Mesenteric fat pad (tissue), 1 donor: Measurements from ENCODE around the gene SLC25A51. TPM values are rescaled to one million over a fixed set of nuclear protein-coding genes. Genes with fewer than 3 reads are reported as not detected.

Experiments
- DNase-seq: peaks from one replicate; pipeline ENCODE4 v3.0.0-alpha.2; 2020; ENCODE audit warnings: low spot score
- long read RNA-seq: library from polyadenylated mRNA; unstranded; transcript quantifications from one replicate; pipeline ENCODE4 v2.0.0, GENCODE V29; 2020
- total RNA-seq: library from RNA; stranded (reverse); fragmentation: NEBNext Ultra II Directional; extraction: Animal tissue kit (Norgen Biotek cat#: 25700); gene quantifications from one replicate; pipeline ENCODE4 v1.2.1, GENCODE V29; 2021
- donor health status: DM: yes; HTN: yes; CAD: no.

The SLC25A51 gene, protein sequence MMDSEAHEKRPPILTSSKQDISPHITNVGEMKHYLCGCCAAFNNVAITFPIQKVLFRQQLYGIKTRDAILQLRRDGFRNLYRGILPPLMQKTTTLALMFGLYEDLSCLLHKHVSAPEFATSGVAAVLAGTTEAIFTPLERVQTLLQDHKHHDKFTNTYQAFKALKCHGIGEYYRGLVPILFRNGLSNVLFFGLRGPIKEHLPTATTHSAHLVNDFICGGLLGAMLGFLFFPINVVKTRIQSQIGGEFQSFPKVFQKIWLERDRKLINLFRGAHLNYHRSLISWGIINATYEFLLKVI
- 59.2 TPM for total RNA-seq
- long read RNA-seq, transcript SLC25A51-203 (4 exons, 1,871 nt), result major isoform, 27 of 44 reads
- long read RNA-seq, partial matches to known transcripts, result 5 of 44 reads
- long read RNA-seq, other reads (novel, unspliced or antisense), result 9 of 44 reads

DNA sequence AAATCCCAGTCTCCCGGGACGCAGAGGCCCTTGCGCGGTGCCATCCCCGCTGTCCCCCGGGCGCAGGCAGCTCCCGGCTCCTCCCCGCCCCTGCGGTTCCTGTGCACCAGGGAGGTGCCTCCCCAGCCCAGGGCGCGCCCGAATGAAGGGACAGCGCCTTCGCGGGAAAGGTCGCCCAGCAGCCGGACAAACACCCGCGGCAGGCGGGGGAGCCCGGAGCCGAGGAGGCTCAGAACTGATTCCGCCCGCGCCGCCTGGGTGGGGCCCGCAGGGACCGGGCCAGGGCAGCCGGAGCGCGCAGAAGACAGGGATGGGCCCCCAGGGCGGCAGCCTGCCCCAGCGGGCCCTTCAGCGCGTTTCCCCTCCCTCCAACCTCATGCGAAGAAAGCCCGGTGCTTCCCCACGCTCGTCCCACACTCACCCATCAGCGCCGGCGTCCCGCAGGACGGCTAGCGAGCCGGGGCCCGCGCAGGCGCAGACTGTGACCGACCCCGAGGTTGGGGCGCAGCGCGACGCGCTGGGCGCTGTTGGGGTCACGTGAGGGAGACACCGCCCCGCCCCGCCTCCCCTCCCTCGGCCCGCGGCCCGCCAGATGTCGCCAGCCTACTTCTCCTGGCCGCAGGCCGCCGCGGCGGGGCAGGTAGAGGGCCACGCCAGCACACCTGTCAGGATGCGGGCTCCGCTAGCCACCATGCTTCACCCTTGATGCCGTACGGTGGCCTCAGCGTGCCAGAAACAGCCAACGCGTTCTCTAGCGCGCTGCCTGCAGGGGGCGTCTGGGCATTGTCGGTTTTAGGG lies at the start of gene SLC25A51:
SLC25A51 (minus strand) TSS at position 481 of the 798 bp plus-strand sequence. CDS start 15,577 bp downstream, outside the sequence.
- DNase-seq, result peak; percentile 96

DNA sequence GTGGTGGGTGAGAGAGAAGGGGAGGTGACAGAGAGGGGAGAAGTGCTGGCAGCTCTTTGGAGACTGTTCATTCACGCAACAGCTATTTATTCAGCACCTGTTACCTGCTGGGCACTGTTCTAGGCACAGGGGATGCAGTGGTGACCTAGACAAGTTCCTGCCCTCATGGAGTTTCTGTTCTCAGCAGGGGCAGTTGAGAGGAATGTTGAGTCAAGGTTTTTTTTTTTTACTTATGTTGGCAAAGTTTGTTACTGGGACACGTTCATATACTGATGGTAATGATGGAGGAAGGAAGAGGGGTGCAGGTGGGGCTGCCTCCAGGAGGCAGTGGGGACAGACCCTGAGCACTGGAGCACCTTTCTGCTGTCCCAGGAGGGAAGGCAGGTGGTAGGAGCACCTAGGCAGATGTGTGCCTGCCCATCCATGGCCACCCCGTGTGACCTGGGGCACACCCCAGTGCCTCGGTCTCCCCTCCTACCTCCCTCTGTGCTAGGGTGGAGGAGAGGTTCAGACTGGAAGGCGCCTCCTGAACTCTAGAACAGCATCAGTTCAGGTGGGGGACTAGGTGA lies 49.4 kb upstream of the SLC25A51 start:
- no peak for DNase-seq

DNA sequence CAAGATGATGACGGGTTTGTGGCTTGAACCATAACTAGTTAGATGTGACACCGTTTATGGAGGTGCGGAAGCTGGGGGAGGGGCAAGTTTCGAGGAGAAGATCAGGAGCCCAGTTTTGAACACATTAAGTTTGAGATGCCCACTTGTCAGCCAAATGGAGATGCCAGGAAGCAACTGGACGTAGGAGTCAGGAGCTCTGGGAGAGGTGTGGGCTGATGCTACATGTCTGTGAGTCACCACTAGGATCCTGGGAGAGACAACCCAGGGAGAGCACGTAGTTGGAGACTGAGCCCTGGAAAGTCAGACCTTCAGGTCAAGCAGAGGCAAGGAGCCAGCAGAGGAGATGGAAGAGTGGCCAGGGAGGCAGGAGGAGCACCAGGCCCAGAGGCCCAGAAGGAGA lies 48.8 kb upstream of the SLC25A51 start:
- DNase-seq, result no peak

DNA sequence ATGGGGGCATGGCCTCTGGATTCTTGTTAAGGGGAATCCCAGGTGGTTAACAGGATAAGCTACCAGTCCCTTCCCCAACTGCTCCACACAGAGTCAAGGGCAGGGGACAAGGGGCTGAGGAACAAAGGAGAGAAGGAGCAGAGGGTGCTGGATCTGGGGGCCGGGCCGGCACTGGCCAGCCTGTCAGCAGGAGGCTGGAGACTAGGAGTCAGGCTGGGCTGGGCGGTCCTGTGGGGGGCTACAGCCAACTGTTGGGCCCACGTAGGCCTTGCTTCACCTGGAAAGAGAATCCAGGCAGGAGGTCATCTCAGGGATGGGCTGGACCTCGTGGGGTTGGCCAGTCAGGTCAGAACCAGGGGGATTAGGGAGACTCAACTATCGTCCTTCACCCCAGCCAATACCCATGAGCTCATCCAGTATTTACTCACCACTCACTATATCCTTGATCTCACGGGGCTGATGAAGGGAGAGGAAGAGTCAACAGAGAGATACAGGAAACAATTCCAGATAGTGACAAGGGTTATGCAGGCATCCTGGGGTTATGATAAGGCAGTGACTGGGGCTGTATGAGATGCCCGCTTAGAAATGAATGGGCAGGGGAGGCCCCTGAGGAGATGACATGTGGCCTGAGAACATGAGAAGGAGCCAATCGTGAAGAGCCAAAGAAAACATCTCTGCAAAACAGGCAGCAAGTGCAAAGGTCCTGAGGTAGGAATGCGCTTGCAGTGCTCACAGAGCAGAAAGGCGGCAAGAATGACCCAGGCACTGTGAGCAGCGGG lies 47.9 kb upstream of the SLC25A51 start:
- no peak for DNase-seq

DNA sequence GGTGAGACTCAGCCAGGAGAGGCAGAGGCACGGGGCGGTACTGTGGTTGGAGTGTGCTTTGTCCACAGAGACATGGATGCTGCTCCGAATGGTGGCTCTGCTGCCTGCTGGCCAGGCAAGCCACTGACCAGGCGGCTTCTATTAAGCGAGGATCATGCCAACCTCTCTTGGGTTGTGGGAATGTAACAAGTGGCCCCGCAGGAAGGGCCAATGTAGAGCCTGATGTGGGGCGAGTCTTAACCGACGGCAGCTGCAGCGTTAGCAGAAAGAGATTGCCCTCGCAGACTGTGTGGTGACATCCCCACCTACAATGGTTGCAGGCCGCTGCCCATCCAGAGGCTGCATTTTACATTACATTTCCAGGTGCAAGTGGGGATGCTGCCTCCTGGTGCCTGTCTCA lies 46.6 kb upstream of the SLC25A51 start:
- no peak for DNase-seq

DNA sequence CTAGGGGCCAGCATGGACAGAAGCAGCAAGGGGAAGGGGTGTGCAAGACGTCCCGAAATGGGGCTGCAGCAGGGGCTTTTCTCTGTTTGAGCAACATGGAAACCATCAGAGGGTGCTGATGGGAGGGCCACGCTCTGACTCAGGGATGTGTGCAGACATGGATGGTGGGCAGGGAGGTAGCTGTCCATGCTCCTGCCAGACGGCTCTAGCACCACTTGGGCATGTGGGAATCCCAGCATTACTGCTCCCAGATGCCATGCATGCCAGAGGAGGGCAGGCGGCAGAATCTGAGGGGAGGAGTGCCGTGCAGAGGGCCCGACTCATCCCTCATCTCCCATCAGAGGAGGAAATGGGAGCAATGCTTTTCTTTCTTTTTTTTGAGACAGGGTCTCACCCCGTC lies 45.6 kb upstream of the SLC25A51 start:
- DNase-seq, result no peak

DNA sequence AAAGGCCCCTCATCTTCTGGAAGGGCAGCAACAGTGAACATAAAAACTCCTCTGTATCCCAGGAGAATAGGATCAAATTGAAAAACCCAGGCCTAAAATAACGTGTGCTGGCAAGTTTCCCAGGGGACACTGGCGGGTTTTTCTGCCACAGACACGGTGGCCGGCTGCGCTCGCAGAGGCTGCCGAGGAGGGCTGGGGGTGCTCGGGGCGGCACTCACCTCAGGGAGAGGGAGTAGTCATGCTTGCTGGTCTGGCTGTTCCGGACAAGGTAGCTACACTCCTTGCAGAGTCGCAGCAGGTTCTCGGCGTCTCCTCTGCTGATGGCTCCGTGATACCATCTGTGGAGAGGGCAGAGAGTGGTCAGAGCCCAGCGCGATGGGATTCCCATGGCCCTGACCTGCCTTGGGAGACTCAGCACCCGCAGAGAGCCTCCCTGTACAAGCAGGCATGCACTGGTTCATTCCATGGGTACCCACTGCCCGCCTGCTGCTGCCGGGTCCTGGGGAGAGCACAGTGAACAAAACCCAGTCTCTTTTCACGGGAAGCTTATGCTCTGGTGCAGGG lies 44.6 kb upstream of the SLC25A51 start:
- DNase-seq, result no peak

DNA sequence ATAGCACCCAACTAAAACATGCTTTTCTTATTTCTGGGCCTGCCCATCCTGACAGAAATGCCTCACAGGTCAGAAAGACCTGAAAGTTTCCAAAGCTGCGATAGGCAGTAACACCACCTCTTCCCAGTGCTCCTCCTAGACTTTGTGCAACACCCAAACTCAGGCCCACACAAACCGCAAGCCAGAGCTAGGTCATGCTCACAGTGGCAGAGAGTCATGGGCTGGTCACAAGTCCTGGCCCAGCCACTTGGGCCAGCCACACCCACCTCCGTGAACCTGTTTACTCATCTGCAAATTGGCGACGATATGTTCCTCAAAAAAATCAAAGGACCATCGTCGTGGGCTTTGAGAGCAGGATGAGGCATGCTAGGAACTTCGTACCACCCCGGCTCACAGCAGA lies 44.0 kb upstream of the SLC25A51 start:
- no peak for DNase-seq

DNA sequence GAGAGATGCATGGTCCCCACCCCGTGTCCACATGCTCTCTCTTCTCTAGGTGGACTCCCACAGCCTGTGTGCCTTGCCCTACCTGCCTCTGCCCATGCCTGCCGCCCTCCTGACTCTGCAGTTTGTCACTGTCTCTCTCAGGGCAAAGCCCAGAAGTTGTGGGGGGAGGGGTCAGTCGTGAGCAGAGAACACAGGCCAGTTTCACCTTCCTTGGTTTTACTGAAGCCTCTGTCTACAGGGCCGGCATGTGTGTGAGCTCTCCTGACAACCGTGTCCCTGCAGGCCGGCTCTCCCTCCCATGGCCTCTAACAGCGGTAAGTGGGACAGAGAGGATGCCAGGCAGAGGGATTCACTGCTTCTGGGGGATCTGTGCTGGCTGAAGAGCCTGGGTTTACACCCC lies 43.5 kb upstream of the SLC25A51 start:
- DNase-seq, result no peak

DNA sequence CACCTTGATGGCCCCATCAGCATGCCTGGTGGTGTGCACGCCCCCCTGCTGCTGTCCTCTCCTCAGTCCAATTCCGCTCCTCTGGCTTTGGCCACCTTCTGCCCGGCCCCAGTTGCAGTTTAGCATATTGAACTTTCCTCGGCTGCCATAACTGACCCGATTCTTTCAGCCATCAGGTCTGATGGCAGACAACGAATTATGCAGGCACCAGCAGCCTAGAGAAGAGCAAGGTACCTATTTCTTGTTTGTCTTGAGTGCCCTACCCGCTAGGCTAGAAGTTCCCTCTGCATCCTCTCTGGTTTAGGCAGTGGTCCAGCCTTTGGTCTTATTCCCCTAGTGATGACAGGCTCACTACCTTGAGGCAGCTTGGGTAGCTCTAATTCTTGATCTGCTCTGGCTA lies 43.0 kb upstream of the SLC25A51 start:
- no peak for DNase-seq

DNA sequence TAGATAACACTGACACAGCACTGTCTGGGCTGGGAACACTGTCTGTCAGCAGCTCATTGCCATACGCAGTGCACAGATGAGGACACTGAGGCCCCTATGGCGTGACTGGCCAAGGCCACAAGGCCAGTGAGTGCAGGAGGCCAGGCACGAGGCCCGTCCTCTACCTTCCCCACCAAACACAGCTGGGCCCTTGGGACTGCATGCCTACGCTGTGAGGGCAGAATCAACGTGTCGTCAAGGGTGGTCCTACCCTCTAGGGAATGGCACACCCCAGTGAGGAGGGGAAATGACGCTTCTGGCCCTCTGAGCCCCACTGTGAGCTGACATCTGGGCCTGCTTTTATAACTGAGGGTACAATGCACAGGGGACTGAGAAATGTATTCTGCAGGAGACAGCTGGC lies 42.1 kb upstream of the SLC25A51 start:
- DNase-seq, result no peak

DNA sequence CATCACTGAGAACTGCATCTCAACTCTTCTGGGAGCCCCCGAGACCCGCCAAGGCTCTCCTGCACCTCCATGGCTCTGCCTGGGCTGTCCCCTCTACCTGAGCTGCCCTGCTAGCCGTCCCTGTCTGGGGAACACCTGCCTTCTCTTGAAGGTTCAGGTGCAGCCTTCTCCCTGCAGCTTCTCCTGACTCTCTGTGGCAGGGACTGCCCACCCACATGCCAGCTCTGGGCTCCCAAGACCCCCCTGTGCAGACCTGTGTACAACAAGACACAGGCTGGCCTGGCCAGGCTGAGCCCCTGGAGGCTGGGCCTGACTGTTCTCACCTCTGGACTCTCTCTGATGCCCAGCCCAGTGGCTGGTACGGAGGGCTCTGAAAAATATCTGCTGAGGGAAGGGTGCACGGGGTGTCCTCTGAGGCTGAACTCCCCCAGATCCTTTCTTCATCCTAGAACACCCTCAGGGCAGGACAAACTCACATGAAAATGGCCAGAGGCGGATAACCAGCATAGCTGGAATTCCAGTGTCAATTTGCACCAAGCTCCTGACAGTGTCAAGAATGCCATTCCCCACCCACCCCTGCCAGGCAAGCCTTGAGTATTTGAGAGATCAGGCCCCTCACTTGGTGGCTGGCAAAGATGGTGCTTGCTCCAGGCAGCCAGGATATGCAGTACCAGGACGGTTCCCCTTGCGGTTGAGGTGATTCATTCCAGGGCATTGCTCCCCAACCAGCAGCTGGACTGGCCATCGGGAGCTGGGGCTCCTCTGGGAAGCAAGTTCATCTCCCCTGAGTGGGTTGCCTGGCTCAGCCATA lies 40.9 kb upstream of the SLC25A51 start:
- no peak for DNase-seq

DNA sequence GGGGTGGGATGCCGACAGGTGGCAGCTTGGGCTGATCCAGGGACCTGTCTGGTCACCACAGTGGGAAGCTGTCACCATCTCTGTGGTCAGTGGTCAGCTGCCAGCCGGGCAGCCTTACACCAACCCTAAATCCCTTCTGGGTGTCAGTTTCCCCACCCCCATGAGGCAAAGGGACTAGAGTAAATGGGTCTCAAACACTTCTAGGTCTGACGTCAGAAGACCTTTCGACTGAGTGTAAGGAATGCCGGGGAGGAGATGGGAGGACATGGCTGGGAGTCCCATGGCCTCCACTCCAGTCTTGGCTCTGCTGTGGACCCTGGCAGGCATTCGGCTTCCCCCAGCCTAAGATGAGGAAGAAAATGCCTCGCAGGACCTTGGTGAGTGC lies 40.3 kb upstream of the SLC25A51 start:
- DNase-seq, result no peak

DNA sequence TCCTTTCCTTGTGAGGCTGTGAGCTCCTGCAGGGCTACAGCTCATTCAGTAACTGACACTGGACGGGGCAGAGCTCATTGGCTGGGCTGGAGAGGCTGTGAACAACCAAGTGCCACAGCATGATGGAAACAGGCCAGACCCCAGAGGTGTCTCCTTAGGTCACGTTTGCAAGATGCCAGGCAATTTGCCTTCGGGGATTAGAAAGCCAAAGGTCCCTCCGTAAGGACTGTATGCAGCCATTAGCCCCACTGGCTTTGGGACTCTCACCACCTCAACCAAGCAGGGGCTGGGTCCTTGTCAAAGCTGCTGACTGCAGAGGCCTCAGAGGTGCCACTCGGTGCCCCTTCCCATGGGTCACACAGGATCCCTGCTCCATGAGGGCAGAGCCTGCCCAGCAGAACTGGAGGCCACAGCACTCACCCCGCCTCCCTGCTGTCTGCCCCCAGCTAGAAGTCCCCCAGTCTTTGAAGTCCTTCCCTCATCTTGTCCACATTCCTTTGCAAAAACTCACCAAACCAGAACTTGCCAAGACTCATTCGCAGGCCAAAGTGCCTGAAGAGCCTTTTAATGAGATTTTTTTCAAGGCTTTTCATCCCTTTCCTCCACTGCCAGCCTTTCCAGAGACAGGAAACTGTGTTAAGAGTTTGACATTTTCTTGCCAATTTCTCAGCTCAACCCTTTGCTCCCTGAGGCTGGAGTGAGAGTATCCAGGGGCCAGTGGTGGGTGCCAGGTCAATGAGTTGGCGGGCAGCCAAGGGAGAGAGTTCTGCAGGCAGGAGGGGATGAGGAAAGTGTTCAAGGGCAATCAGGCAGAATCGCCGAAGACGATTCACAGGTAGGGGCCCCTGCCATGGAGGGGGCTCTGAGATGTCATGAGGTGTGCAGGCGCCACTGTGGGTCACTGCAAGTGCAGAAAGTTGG lies 39.7 kb upstream of the SLC25A51 start:
- DNase-seq, result no peak

DNA sequence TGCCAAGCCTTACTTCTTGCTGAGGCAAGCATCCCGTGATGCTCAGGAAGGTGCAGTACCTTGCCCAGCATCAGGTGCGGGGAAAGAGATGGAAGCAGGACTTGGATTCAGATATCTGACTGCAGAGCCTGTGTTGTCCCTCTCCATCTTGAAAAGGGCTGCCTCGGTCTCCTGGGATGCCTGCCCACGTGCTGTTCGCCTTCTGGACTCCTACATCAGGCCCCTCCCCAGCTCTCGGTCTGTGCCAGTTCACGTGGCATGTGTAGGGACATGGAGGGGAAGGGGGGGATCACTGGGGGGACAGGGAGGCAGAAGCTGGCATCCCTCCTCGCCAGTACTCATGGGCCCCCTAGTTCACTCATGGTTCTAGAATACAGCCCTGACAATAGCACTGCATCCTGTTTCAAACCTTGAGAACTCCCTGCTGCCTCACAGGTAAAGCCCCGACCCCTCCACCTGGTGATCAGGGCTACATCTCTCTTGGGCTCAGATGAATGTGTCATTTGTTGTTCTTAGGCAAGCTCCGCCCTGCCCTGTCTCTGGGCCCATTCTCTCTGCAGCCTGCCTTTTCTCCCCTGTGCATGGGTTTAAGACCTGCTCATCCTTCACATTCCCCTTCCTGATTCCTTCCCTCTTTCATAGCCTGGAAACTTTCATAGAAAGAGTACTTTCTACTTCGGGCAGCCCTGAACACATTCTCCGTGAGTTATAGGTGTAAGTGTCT lies 38.9 kb upstream of the SLC25A51 start:
- DNase-seq, result no peak

DNA sequence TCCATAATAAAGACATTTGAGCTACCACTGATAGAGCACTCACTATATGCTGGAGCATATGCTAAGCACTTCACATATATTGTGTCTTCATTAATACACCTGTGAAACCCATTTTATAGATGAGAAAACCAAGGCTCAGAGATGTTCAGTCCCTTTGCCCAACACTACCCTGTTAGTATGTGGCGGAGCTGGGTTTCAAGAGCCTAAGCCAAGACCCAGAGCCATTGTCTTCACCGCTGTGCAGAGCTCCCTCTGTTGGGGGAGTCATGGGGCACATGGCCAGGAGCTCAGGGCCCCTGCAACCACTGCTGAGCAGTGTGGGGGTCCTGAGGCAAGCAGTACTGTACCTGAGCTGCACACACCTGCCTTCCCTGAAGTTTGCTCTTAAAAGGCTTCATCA lies 37.3 kb upstream of the SLC25A51 start:
- no peak for DNase-seq

DNA sequence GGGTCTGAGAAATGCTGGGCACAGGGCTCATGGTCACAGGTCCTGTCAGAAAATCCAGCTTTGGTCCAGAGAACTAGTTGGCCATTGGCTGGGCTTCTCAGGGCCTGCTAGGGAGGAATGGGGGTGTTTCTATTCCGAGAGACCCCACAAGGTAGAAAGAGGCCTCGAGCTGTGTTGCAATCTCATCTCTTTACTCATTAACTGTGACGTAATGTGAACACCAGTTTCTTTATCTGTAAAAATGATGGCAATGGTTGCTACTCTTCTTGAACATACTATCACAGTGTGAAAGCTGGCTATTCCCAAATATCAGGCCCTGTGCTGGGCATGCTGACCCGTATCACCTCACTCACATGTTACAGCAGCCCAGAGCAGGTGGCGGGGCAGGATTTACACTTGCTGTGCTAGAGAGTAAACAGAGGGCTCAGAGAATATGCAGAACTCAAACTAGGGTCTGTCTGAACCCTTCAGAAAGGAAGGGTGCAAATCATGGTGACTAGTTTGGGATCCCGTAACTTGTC lies 35.7 kb upstream of the SLC25A51 start:
- no peak for DNase-seq
